Measurements from ENCODE around the gene CTSD. TPM values are rescaled to one million over a fixed set of nuclear protein-coding genes. Genes with fewer than 3 reads are reported as not detected.

CTSD gene
- total RNA-seq, 2 donors from 2014 or later: 1,016 to 1,279 TPM

- ATAC-seq (no peak), DNase-seq (no peak)
- intact Hi-C loops (cut with DNase I, micrococcal nuclease): no loop called here
Measured at GRCh38 chr11:1783725-1784529, 20.2 kb upstream of the CTSD start.

- ATAC-seq: no peak
- no peak for DNase-seq
- intact Hi-C loops (cut with DNase I, micrococcal nuclease): no loop called here
Measured at GRCh38 chr11:1782831-1783724, 19.4 kb upstream of the CTSD start.

GRCh38 chr11:1782031-1782590 lies 18.4 kb upstream of the CTSD start:
- intact Hi-C loops (cut with DNase I, micrococcal nuclease): no loop called here
- ATAC-seq (no peak), DNase-seq (no peak)

GRCh38 chr11:1781593-1781975 lies 17.9 kb upstream of the CTSD start:
- intact Hi-C loops (cut with DNase I, micrococcal nuclease): no loop called here
- DNase-seq: no peak
- no peak for ATAC-seq

GRCh38 chr11:1780700-1781592 lies 17.2 kb upstream of the CTSD start:
- intact Hi-C loops (cut with DNase I, micrococcal nuclease): no loop called here
- ATAC-seq (peak; percentile 41), DNase-seq (peak in 1 of 2 donors; percentile 24)

DNA sequence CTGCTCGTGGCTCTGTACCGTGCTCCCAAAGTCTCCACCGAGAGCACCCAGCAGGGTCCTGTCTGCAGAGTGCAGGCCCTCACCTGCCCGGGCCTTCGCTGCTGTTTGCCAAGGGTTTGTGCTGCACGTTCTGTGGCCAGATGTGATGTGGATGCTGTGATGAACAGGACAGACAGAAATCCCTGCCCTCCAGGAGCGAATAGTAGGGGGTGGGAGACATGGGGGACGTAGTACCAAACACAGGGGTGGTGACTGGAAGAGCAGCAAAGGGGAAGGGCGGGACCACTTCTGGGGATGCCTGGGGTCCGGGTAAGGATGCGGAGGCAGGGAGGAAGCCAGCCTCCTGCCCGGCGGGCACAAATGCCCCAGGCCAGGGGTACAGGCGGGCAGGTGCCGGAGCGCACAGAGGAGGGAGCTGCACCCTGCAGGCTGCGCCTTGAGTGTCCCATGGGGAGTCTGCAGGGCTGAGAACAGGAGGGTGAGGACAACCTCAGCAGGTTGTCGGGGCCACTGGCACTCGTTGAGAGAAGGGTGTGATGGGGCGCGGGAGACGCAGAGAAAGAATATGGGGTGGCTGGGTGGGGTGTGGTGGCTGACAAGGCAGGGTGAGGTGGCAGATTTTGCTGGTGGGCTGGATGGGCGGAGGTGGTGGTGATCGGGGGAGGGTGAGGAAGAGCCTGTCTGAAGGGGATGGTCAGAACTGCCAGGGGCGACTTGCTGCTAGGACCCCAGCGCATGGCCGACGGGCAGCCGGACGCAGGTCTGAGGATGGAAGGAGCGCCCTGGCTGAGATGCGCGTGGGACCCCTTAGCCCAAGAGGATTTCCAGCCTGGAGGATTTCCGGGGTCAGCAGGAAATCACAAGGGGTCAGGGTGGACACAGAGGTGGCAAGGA lies 16.3 kb upstream of the CTSD start:
- peak in 1 of 2 donors; percentile 5 for DNase-seq
- intact Hi-C loops (cut with DNase I, micrococcal nuclease): no loop called here
- ATAC-seq: no peak

DNA sequence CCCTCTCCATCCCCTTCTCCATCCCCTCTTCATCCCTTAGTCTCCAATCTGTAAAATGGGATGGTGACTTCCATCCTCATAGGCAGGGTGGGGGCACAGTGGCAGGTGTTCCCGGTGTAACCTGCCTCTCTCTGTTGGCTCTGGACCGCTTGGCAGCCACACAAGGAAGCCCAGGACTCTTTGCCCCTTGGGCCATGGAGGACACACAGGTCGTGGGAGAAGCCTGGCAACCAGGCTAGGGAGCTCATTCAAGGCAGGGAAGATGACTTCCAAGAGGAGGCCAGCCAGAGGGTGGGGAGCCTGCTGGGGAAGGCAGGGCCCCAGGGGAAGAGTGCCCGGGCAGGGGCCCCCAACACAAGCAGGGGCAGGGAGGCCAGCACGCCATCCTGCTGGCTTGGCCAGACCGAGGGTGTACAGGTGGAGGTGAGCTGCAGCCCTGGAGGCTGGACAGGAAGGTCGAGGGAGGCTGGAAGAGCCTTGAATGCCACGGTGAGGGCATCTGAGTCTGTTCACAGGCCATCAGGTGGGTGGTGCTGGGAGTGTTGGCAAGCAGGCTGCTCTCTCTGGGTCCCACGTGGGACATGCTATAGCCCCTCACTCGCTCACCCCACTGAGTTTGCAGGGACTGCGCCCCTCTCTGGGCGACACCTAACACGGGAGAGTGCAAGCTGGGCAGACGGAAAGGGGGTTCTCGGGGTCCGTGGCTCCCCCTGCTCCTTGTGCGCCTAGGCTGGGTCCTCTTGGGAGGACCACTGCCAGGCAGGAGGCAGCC lies 15.5 kb upstream of the CTSD start:
- no peak for ATAC-seq

DNA sequence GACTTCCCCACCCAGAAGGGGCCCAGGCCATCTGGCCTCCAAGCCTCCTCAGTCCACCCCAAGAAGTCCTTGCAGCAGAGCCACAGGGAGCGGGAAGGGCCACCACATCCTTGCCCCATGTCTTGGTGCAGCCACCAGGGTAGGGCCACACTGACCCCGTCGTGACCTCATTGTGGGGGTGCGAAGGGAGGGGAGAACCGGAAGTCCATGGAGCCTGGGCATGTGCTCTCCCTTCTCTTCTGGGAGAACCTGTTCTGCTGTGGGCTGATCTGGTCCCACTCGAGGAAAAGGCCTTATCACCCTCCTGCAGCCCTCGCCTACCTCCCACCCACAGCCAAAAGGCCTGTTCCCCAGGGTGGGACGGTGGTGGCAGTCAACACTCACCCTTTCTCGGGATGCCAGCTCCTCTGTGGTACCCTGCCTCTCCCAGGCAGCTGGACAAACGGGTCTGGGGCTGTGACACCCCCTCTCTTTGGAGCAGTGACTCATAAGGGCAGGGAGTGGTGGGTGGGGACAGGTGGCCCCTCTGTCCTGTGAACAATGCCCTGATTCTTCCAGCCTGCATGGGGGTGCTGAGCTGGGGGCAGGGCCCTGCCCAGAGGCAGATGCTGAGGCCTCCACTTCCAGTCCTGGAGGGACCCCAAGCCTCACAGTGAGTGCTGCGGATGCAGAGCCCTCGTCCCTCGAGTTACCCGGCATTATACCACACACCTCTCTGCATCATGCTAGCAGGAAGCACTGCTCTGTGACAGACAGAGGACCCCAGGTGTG lies 14.6 kb upstream of the CTSD start:
- no peak for DNase-seq
- ATAC-seq: no peak
- intact Hi-C loops (cut with DNase I, micrococcal nuclease): no loop called here

More for the DNA sequence above, 15.5 kb upstream of the CTSD start:
- DNase-seq: no peak
- intact Hi-C loops (cut with DNase I, micrococcal nuclease): no loop called here

- intact Hi-C loops (cut with DNase I, micrococcal nuclease): no loop called here
- no peak for DNase-seq
- no peak for ATAC-seq
Measured at GRCh38 chr11:1777737-1778136, 14.0 kb upstream of the CTSD start.

DNA sequence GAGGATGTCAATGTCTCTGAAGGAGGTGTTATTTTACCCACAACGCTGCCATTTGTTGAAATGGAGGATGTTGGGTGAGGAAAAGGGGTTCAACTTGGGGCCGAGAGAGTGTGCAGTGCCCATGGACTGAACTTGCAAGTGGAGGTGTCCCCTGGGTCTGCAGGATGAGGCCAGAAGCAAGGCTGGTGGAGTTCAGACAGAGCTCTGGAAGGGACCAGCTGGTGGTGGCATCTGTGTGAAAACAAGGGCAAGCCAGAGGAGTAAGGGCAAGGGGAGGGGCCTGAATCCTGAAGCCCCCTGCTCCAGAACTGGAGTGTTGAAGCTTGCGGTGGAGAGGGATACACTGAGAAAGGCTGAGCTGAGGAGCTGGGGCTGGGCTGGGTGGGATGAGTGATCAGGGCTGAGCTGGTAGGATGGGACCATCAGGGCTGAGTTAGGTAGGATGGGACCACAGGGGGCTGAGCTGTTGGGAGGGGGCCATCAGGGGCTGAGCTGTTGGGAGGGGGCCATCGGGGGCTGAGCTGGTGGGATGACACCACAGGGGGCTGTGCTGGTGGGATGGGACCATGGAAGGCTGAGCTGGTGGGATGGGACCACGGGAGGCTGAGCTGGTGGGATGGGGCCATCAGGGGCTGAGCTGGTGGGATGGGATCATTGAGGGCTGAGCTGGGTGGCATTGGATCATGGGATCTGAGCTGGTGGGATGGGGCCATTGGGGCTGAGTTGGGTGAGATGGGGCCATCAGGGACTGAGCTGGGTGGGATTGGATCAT lies 13.4 kb upstream of the CTSD start:
- intact Hi-C loops (cut with DNase I, micrococcal nuclease): no loop called here
- DNase-seq: no peak
- no peak for ATAC-seq

DNA sequence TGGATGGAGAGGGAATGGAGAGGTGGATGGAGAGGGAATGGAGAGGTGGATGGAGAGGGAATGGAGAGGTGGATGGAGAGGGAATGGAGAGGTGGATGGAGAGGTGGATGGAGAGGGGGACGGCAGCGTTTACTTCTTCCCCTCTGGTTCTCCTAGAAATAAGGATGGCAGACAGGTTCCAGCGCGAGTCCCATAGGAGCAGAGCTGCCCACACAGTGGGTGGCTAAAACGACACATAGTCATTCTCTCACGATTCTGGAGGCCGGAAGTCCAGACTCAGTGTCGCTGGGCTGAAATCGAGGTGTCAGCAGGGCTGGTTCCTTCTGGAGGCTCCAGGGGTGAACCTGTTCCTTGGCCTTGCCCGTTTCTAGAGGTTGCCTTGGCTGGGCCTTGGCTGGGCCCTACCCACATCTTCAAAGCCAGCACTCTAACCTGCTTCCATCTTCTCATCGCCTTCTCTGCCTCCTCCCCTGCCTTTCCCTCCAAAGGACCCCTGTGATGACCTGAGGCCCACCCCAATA lies 12.7 kb upstream of the CTSD start:
- DNase-seq (no peak), ATAC-seq (no peak)
- intact Hi-C loops (cut with DNase I, micrococcal nuclease): no loop called here

DNA sequence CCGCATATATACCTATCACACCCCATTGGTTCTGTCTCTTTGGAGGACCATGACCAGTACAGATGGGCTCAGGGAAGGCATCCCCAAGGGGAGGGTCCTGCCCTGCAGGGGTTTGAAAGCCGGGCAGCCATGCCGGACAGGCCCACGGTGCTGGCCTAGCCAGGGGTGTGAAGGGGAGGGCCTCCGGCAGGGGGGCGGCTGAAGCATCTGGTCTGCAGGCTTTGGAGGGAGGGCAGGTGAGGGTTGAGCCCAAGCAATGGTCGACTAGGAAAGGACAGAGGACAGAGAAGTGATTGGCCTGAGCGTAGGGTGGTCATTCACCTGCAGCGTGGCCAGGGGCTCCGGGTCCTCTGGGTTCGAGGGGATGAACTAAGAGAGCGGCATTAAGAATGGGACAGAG lies 11.2 kb upstream of the CTSD start:
- ATAC-seq (no peak), DNase-seq (no peak)
- intact Hi-C loops (cut with DNase I, micrococcal nuclease): no loop called here

- DNase-seq (peak in 1 of 2 donors; percentile 4), ATAC-seq (no peak)
- intact Hi-C loops (cut with DNase I, micrococcal nuclease): no loop called here
Measured at GRCh38 chr11:1773994-1774550, 10.3 kb upstream of the CTSD start.

DNA sequence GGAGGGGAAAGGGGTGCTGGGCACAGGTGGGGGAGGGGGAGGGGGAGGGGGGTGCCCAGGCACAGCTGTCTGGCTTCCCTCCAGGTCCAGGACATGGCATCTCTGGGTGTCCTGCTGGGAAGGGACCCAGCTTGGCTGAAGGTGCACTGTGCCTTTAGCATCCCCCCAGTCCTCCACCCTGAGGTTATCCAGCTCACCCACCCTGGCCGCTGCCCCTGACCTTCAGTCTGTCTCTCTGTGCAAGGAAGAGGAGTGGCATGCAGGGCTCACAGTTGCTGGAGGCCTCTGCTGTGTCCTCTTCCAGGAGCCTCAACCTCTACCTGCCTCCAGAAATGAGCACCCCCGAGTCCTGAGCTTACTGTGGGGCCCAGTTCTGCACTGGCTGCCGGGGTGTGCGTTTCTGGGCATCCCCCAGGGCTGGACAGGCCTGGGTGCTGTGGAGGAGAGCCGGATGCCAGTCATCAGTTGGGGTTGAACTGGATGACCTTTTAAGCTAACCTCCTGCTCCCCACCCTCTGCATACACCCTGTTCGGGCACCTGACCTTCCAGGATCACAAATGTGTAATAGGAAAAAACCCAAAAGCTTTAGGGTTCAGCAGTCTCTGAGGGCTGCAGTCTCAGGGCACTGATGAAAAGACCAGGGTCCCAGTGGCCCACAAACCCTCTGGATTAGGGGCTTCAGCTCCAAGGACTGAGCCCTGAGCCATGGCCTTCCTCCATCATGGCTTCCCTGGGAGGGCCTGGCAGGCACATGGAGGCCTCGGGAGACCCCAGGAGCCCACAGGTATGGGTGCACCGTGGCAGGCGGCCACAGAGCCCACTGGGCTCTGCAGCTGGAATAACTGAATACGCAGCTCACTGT lies 9.6 kb upstream of the CTSD start:
- no peak for DNase-seq
- ATAC-seq: no peak
- intact Hi-C loops (cut with DNase I, micrococcal nuclease): no loop called here
